Brain microvascular endothelial cell (primary cell): ENCODE measurements around the gene PRRG1.
"Not testable (repeated sequence)": the region's sequence is repeated elsewhere in the genome, so short reads cannot be mapped to it uniquely, and the experiment has no call there.

Experiments used
- DNase-seq: peaks from one replicate; pipeline ENCODE4 v3.0.0-alpha.2; 2020
- H3K27ac ChIP-seq: fragments of 250-450 bp; sonication (Bioruptor Pico); 2 replicates; pipeline ENCODE4 v1.5.1; 2020; ENCODE audit warnings: mild to moderate bottlenecking, moderate library complexity
- H3K27me3 ChIP-seq: fragments of 250-450 bp; sonication (Bioruptor Pico); replicated peaks from 2 replicates; pipeline ENCODE4 v1.5.1; 2020; ENCODE audit warnings: mild to moderate bottlenecking
- H3K36me3 ChIP-seq: fragments of 250-450 bp; sonication (Bioruptor Pico); replicated peaks from 2 replicates; pipeline ENCODE4 v1.5.1; 2020; ENCODE audit warnings: mild to moderate bottlenecking
- H3K4me3 ChIP-seq: 2 replicates; pipeline ENCODE4 v1.5.1; 2011; ENCODE audit warnings: low read depth, mild to moderate bottlenecking, control low read depth, low read length, moderate library complexity
- CTCF ChIP-seq: IDR thresholded peaks from 2 replicates; pipeline ENCODE4 v1.5.1; 2011; ENCODE audit warnings: low read depth, mild to moderate bottlenecking, moderate library complexity, low read length, control low read depth, inconsistent platforms; ENCODE audit errors: missing control alignments
- in situ Hi-C: cut with HindIII; loops from 2 replicates; pipeline ENCODE4 v1.10.0; 2017; ENCODE audit warnings: low sequenced_read_pairs, low pct_ligation_motif_present

The PRRG1 gene

GRCh38 chrX:37441377-37441776, 92.2 kb downstream of the PRRG1 start:
- DNase-seq = no peak
- Histone ChIP-seq H3K36me3 (no peaks in the 10 kb centered on the region), H3K27me3 (no peaks in the 10 kb centered on the region), H3K27ac (no peak overlapping the region), H3K4me3 (no peak overlapping the region)
- TF ChIP-seq CTCF = no peak
- in situ Hi-C loops = no loop called here

DNA sequence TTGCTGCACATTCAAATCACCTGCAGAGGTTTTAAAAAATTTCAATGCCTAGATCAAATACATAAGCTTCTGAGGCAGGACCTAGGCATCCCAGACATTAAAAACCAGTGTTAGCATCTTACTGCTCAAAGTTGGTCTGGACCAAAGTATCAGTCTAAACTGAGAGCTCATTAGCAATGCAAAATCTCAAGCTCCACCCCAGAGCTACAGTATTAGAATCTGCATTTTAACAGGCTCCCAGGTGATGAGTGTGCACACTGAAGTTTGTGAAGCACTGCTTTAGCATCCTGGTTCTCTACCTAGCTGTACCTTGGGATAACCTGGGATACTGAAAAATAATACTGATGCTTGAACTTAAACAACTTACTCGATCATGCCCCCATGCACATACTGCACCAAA, 96.0 kb downstream of the PRRG1 start:
- H3K4me3 ChIP-seq = no peak overlapping the region
- DNase-seq = no peak
- no peak for TF ChIP-seq CTCF
- H3K27ac ChIP-seq = no peak overlapping the region
- in situ Hi-C loops = no loop called here
- no peaks in the 10 kb centered on the region for H3K36me3 ChIP-seq
- H3K27me3 ChIP-seq = no peaks in the 10 kb centered on the region

DNA sequence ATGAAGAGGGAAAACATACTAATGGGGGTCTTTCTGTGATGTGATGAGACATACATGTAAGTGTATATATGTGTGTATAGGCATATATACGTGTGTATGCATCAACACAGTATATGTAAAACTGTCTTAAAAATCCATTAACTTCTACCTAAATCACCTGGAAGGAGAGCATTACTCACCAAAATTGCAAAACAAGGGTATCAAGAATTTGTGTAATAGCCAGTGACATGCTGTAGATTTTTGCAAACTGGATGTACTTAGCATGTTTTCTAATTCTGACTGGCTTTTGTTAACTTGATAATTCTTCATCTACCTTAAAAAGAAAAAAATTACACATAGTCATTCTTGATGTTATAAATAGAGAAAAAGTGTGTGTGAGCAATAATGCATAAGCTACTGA, 104.7 kb downstream of the PRRG1 start:
- H3K27me3 ChIP-seq = no peaks in the 10 kb centered on the region
- in situ Hi-C loops = no loop called here
- no peak for DNase-seq
- TF ChIP-seq CTCF = no peak
- no peak overlapping the region for H3K4me3 ChIP-seq
- no peak overlapping the region for H3K27ac ChIP-seq
- no peaks in the 10 kb centered on the region for H3K36me3 ChIP-seq

- in situ Hi-C loops = no loop called here
- Histone ChIP-seq H3K27me3 (no peaks in the 10 kb centered on the region), H3K36me3 (no peaks in the 10 kb centered on the region), H3K4me3 (no peak overlapping the region), H3K27ac (no peak overlapping the region)
- peak; percentile 11 for DNase-seq
- TF ChIP-seq CTCF = no peak
These were observed 105.5 kb downstream of the PRRG1 start for GRCh38 chrX:37454537-37455285.

- H3K4me3 ChIP-seq = no peak overlapping the region
- DNase-seq = no peak
- no peaks in the 10 kb centered on the region for H3K27me3 ChIP-seq
- in situ Hi-C loops = no loop called here
- TF ChIP-seq CTCF = no peak
- no peaks in the 10 kb centered on the region for H3K36me3 ChIP-seq
- no peak overlapping the region for H3K27ac ChIP-seq
These were observed 106.2 kb downstream of the PRRG1 start for GRCh38 chrX:37455381-37455780.

DNA sequence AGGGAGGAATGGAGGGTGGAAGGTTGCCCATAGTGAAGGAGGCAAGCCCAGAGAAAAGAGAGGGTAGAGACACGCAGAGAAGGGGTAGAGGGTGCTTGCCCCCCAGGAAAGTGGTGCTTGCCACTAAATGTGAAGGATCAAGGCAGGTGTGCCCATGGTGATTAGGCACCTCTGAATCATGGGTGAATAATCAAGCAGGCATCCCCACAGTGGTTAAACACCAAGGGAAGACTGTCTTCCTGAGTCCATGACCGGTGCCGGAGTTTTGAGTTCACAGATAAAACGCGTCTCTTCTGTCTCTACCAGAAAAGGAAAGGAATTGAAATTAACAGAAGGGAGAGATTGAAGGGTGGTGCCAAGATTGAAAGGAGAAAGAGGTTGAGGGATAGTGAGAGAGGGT, 111.1 kb downstream of the PRRG1 start:
- H3K36me3 ChIP-seq, H3K27ac ChIP-seq, H3K4me3 ChIP-seq, H3K27me3 ChIP-seq, DNase-seq, in situ Hi-C loops: not testable (repeated sequence)
